ENCODE data around the gene PNP. TPM values are rescaled to one million over a fixed set of nuclear protein-coding genes. Genes with fewer than 3 reads are reported as not detected.

Gene PNP
- total RNA-seq, 1 donor from 2014 or later, result 6.4 TPM

DNA sequence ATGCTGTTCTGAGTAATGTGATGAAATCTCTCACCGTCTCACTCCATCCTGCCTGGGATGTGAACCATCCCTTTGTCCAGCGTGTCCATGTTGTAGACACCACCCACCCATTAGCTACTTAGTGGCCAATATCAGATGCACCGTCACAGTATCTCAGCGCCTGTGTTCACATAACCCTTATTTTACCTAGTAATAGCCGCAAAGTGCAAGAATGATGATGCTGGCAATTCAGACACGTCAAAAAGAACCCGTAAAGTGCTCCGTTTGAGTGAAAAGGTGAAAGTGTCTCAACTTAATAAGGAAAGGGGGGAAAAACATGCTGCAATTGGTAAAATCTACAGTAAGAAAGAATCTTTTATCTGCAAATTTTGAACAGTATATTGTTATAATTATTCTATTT lies 39.2 kb downstream of the PNP start:
- no peaks in the 10 kb centered on the region for H3K9me3 ChIP-seq (replicated peaks)
- no peak overlapping the region for H3K4me3 ChIP-seq
- no peaks in the 10 kb centered on the region for H3K36me3 ChIP-seq
- no peak for DNase-seq
- no peaks in the 10 kb centered on the region for H3K27me3 ChIP-seq (ENCODE audit: low read depth)
- TF ChIP-seq, protein P1, sequence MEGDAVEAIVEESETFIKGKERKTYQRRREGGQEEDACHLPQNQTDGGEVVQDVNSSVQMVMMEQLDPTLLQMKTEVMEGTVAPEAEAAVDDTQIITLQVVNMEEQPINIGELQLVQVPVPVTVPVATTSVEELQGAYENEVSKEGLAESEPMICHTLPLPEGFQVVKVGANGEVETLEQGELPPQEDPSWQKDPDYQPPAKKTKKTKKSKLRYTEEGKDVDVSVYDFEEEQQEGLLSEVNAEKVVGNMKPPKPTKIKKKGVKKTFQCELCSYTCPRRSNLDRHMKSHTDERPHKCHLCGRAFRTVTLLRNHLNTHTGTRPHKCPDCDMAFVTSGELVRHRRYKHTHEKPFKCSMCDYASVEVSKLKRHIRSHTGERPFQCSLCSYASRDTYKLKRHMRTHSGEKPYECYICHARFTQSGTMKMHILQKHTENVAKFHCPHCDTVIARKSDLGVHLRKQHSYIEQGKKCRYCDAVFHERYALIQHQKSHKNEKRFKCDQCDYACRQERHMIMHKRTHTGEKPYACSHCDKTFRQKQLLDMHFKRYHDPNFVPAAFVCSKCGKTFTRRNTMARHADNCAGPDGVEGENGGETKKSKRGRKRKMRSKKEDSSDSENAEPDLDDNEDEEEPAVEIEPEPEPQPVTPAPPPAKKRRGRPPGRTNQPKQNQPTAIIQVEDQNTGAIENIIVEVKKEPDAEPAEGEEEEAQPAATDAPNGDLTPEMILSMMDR (IDR thresholded peaks at IDR 0.05; ENCODE audit: borderline replicate concordance), result no peak
- no peaks in the 10 kb centered on the region for H3K4me1 ChIP-seq
- intact Hi-C loops (cut with micrococcal nuclease), result no loop called here
- H3K27ac ChIP-seq (replicated peaks), result no peak overlapping the region

GRCh38 chr14:20512177-20512905 lies 43.1 kb downstream of the PNP start:
- TF ChIP-seq, protein P1 (IDR thresholded peaks at IDR 0.05; ENCODE audit: borderline replicate concordance), result no peak
- Histone ChIP-seq H3K9me3 (replicated peaks) (no peaks in the 10 kb centered on the region), H3K4me3 (no peak overlapping the region), H3K27ac (replicated peaks) (no peak overlapping the region), H3K4me1 (no peaks in the 10 kb centered on the region), H3K36me3 (no peaks in the 10 kb centered on the region), H3K27me3 (ENCODE audit: low read depth) (peaks cover 7% of the 10 kb centered on the region)
- DNase-seq, result no peak
- intact Hi-C loops (cut with micrococcal nuclease), result no loop called here

GRCh38 chr14:20515846-20516245 lies 46.6 kb downstream of the PNP start:
- intact Hi-C loops (cut with micrococcal nuclease), result no loop called here
- TF ChIP-seq, protein P1 (IDR thresholded peaks at IDR 0.05; ENCODE audit: borderline replicate concordance), result no peak

DNA sequence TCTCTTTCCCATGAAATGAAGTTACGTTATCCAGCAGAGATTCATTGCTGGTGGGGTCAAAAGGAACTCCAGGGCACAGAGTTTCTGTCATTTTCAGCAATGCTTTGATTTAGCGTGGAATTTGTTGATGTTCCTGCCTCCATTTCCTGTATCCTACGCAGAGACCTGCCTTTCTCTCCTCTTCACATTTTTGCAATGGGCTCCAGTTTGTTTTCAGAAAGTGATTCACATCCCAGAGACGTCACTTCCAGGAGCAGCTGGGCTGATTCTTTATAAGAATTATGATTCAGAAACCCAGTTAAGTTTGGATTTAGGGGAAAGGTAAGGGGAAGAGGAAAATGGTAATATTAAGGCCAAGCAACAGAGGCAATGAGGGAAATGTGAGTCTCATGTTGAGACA lies 47.7 kb downstream of the PNP start:
- H3K4me1 ChIP-seq, result no peaks in the 10 kb centered on the region
- H3K4me3 ChIP-seq, result no peak overlapping the region
- intact Hi-C loops (cut with micrococcal nuclease), result no loop called here
- H3K27ac ChIP-seq (replicated peaks), result no peak overlapping the region
- no peaks in the 10 kb centered on the region for H3K36me3 ChIP-seq
- TF ChIP-seq, protein P1 (IDR thresholded peaks at IDR 0.05; ENCODE audit: borderline replicate concordance), result no peak
- DNase-seq, result no peak
- peaks cover 10% of the 10 kb centered on the region for H3K9me3 ChIP-seq (replicated peaks)
- H3K27me3 ChIP-seq (ENCODE audit: low read depth), result peaks cover 7% of the 10 kb centered on the region

More at GRCh38 chr14:20515846-20516245, 46.6 kb downstream of the PNP start:
- Histone ChIP-seq H3K36me3 (no peaks in the 10 kb centered on the region), H3K4me3 (no peak overlapping the region), H3K27me3 (ENCODE audit: low read depth) (peaks cover 7% of the 10 kb centered on the region), H3K27ac (replicated peaks) (no peak overlapping the region), H3K4me1 (no peaks in the 10 kb centered on the region), H3K9me3 (replicated peaks) (peaks cover 10% of the 10 kb centered on the region)
- no peak for DNase-seq

GRCh38 chr14:20522332-20522731 lies 53.1 kb downstream of the PNP start:
- DNase-seq, result no peak
- Histone ChIP-seq H3K36me3 (no peaks in the 10 kb centered on the region), H3K27ac (replicated peaks) (no peak overlapping the region), H3K27me3 (ENCODE audit: low read depth) (no peaks in the 10 kb centered on the region), H3K4me1 (no peaks in the 10 kb centered on the region), H3K9me3 (replicated peaks) (peaks cover 10% of the 10 kb centered on the region), H3K4me3 (no peak overlapping the region)
- TF ChIP-seq, protein P1 (IDR thresholded peaks at IDR 0.05; ENCODE audit: borderline replicate concordance), result no peak
- intact Hi-C loops (cut with micrococcal nuclease), result no loop called here

Data from left ventricle myocardium inferior (tissue), 1 donor.